ENCODE measurements around the gene RABEP1. TPM values are rescaled to one million over a fixed set of nuclear protein-coding genes. Genes with fewer than 3 reads are reported as not detected.
"Not testable (repeated sequence)": the region's sequence is repeated elsewhere in the genome, so short reads cannot be mapped to it uniquely, and the experiment has no call there.

RABEP1 gene
- total RNA-seq, 4 donors from 2014 or later: 16.5 to 27.4 (median 25.4) TPM

DNA sequence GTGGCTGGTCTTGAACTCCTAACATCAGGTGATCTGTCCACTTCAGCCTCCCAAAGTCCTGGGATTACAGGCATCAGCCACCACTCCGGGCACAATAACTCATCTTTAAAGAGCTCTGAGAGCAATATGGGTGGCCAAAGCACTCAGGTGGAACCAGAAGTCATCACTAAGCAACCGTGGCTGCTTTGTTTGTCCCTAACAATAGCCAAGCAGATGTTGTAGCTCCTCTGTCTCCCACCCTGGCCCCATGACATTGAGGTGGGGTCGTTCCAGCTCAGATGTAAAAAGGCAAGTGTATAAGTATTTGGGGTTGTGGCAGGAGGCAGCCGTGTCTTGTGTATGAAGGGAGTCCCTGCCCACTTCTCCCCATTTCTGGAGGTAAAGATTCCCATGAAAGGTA is 43.8 kb upstream of the RABEP1 start:
- intact Hi-C loops (cut with DNase I; ENCODE audit: low total_unique reads): no loop called here
- TF ChIP-seq CTCF (IDR thresholded peaks at IDR 0.05) (no peak), POLR2A (IDR thresholded peaks at IDR 0.05) (no peak)
- DNase-seq (ENCODE audit: low spot score in 2 of 2): no peak
- WGBS, 2 donors: 67 to 79% methylated on average over 4 of the region's 4 CpGs
- H3K4me3 ChIP-seq (ENCODE audit: low read depth, poor library complexity, severe bottlenecking): no peak overlapping the region

- not testable (repeated sequence) for H3K4me3 ChIP-seq (ENCODE audit: low read depth, poor library complexity, severe bottlenecking); DNase-seq (ENCODE audit: low spot score in 2 of 2)
- intact Hi-C loops (cut with DNase I; ENCODE audit: low total_unique reads): loop anchor here (10.0 kb wide), 1 partner anchor 1185 kb away; no protein-coding TSS in a partner anchor
- 79 to 85% methylated on average over 7 of the region's 7 CpGs for WGBS, 2 donors
Observed at GRCh38 chr17:5239769-5240168, 42.3 kb upstream of the RABEP1 start.

DNA sequence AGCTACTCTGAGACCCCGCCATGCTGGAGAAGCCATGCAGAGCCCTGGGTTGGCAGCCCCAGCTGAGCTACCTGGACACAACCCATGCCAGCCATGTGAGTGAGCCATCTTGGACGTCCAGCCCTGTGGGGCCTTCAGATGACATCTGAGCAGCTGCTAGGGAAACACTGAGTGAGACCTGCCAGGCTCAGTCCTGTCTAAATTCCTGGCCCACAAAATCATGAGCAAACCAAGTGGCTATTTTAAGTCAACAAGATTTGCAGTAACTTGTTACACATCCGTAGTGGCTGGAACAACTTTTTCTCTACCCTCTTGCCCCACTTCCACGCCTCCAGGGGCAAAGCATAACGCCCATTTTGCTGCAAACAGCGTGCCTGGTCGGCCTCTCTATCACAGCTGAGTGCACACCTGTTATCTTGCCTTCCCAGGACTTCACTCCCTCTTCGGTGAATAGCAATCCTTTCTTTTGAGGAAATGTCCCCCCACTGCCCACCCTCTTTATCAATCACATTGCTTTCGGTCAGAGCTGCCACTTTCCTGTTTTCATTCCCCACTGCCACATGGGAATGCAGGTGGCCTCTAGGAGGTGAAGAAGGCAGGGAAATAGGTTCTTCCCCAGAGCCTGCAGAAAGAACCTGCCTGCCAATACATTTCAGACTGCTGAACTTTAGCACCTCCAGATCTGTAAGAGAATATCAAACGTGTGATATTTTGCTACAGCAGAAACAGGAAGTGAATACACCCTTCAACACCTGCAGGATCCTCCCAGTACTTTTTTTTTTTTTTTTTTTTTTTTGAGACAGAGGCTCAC is 40.0 kb upstream of the RABEP1 start:
- intact Hi-C loops (cut with DNase I; ENCODE audit: low total_unique reads): loop anchor here (10.0 kb wide), 1 partner anchor 1183 kb away; no protein-coding TSS in a partner anchor
- WGBS, 2 donors: 34 to 37% methylated on average over 10 of the region's 10 CpGs

GRCh38 chr17:5247621-5248020 is 34.5 kb upstream of the RABEP1 start:
- no peak for TF ChIP-seq CTCF (IDR thresholded peaks at IDR 0.05)
- no peak for TF ChIP-seq POLR2A (IDR thresholded peaks at IDR 0.05)
- H3K4me3 ChIP-seq (ENCODE audit: low read depth, poor library complexity, severe bottlenecking): no peak overlapping the region
- intact Hi-C loops (cut with DNase I; ENCODE audit: low total_unique reads): loop anchor here (10.0 kb wide), 1 partner anchor 1177 kb away; no protein-coding TSS in a partner anchor
- 89 to 94% methylated on average over 8 of the region's 8 CpGs for WGBS, 2 donors
- DNase-seq (ENCODE audit: low spot score in 2 of 2): no peak

More for the DNA sequence above, 40.0 kb upstream of the RABEP1 start:
- H3K4me3 ChIP-seq (ENCODE audit: low read depth, poor library complexity, severe bottlenecking): no peak overlapping the region
- no peak for DNase-seq (ENCODE audit: low spot score in 2 of 2)
- TF ChIP-seq POLR2A (IDR thresholded peaks at IDR 0.05): no peak
- TF ChIP-seq CTCF (IDR thresholded peaks at IDR 0.05): no peak

GRCh38 chr17:5248821-5249479 is 33.1 kb upstream of the RABEP1 start:
- DNase-seq (ENCODE audit: low spot score in 2 of 2): no peak
- H3K4me3 ChIP-seq (ENCODE audit: low read depth, poor library complexity, severe bottlenecking): no peak overlapping the region
- intact Hi-C loops (cut with DNase I; ENCODE audit: low total_unique reads): loop anchor here (10.0 kb wide), 1 partner anchor 1176 kb away; no protein-coding TSS in a partner anchor
- 64 to 68% methylated on average over 22 of the region's 22 CpGs for WGBS, 2 donors
- TF ChIP-seq CTCF (IDR thresholded peaks at IDR 0.05): no peak
- TF ChIP-seq POLR2A (IDR thresholded peaks at IDR 0.05): no peak

GRCh38 chr17:5249615-5250014 is 32.5 kb upstream of the RABEP1 start:
- peak in 1 of 2 donors; percentile 72 for DNase-seq (ENCODE audit: low spot score in 2 of 2)

More at GRCh38 chr17:5249615-5250014, 32.5 kb upstream of the RABEP1 start:
- H3K4me3 ChIP-seq (ENCODE audit: low read depth, poor library complexity, severe bottlenecking): no peak overlapping the region
- WGBS, 2 donors: 0 to 1% methylated on average over 4 of the region's 4 CpGs
- intact Hi-C loops (cut with DNase I; ENCODE audit: low total_unique reads): loop anchor here (10.0 kb wide), 1 partner anchor 1175 kb away; no protein-coding TSS in a partner anchor
- TF ChIP-seq POLR2A (IDR thresholded peaks at IDR 0.05) (no peak), CTCF (IDR thresholded peaks at IDR 0.05) (peak in 1 of 3 donors; percentile 58)

All from lower leg skin (tissue), 4 donors.